Measurements from ENCODE around the gene KPNB1.

- TF ChIP-seq CTCF (conservative IDR thresholded peaks at IDR 0.05; ENCODE audit: low read depth, low read length) (no peak), EZH2 (IDR thresholded peaks at IDR 0.05; ENCODE audit: low read length, unreplicated experiment) (no peak), EZH2phosphoT487 (IDR thresholded peaks at IDR 0.05; ENCODE audit: borderline replicate concordance, low read length) (no peak)
Observed at GRCh38 chr17:47634870-47635269, 14.8 kb upstream of the KPNB1 start.

Measured in PC-3 (cell line).